HG03571 (cell line): ENCODE results near the gene NOTCH1.
"Not testable (repeated sequence)": the region's sequence is repeated elsewhere in the genome, so short reads cannot be mapped to it uniquely, and the experiment has no call there.

Experiments used
- ATAC-seq: cut with Tn5 transposase; IDR thresholded peaks from one replicate; pipeline ENCODE4 v1.9.1; 2021; ENCODE audit not compliant: unreplicated experiment

NOTCH1 gene

GRCh38 chr9:136578915-136579649 lies 33.2 kb upstream of the NOTCH1 start:
- no peak for ATAC-seq

DNA sequence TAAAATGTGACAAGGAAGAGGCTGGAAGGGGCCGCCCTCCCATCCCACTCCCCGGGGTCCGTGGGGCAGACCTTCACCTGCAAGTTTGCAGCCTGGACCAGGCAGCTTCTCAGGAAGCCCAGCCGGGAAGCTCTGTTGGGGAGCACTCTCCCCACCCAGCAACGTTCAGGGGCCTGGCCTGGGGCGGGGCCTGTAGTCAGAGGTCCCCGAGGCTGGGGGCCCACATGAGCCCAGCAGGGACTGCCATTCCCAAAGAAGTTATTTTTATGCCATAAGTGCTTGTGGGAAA lies 32.7 kb upstream of the NOTCH1 start:
- no peak for ATAC-seq

DNA sequence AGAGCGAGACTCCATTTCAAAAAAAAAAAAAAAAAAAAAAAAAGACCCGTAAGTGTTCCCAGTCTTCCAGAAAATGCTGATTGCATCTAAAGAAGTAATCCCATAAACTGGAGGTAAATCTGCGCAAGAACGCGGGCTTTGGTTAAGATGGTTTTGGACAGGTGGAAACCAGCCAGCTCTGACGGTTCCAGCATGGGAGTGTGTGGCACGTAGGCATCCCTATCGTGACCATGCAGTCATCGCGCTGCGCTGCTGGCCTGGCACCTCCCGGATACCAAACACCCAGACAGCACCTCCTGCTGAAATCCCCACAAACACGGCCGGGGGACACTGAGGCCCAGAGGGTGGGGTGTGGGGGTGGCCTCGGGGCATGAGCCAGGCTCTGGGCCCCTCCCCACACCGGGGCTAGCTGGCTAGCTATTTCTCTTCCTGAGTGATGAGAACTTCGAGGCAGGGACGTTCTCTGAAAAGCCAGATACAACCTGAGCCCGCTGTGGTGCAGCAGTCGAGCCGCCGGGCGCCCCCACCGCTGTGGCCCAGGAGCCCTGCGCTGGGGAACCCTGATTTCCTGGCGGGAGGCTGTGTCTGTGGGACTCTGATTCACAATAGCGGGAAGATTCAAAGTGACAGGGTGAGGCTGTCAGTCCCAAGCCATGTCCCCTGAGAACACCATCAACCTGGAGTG lies 32.2 kb upstream of the NOTCH1 start:
- no peak for ATAC-seq

DNA sequence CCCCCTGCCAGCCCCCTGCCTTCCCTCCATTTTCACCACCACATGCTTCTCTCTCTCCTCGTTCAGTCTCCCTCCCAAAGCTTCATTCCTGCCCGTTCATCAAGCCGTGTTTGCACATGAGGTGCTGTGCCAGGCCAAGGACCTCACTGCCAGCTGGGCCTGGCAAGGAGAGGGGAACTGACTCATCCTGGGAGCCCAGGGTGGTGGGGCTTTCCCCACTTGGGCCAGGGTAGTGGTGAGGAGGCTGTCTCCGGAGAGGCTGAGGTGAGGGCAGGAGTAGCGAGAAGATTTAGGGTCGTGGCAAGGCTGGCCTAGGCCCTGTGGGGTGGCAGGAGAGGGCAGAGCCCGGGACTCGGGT lies 30.4 kb upstream of the NOTCH1 start:
- no peak for ATAC-seq

GRCh38 chr9:136575626-136576268 lies 29.9 kb upstream of the NOTCH1 start:
- ATAC-seq = no peak

DNA sequence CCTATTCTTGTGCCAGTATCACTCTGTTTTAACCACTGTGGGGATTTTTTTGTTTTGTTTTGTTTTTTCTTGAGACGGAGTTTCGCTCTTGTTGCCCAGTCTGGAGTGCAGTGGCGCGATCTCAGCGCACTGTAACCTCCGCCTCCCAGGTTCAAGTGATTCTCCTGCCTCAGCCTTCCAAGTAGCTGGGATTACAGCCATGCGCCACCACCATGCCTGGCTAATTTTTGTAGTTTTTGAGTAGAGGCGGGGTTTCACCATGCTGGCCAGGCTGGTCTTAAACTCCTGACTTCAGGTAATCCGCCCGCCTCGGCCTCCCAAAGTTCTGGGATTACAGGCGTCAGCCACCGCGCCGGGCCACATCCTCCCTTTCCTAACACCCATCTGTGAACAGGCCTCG lies 28.8 kb upstream of the NOTCH1 start:
- not testable (repeated sequence) for ATAC-seq

- ATAC-seq = no peak
Measured at GRCh38 chr9:136572828-136573625, 27.2 kb upstream of the NOTCH1 start.

GRCh38 chr9:136572003-136572827 lies 26.4 kb upstream of the NOTCH1 start:
- ATAC-seq = no peak

DNA sequence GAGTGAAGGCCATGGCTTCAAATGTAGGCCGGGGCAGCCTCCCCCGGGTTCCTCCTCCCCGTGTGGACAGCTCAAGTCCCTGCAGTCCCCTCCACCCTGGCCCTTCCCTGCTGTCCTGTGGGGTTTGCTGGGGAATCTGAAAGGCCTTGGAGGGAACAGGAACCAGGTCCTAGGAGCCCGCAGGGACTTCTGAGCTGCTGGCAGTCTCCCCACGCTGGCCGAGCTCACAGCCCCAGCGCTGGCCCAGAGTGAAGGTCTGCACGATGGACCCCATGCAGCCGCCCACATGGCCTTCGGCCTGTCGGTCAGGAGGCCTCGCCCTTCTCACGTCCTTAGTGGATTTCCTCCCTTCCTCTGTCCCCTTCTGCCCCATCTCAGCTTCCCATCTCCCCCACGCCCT lies 25.7 kb upstream of the NOTCH1 start:
- ATAC-seq = no peak

DNA sequence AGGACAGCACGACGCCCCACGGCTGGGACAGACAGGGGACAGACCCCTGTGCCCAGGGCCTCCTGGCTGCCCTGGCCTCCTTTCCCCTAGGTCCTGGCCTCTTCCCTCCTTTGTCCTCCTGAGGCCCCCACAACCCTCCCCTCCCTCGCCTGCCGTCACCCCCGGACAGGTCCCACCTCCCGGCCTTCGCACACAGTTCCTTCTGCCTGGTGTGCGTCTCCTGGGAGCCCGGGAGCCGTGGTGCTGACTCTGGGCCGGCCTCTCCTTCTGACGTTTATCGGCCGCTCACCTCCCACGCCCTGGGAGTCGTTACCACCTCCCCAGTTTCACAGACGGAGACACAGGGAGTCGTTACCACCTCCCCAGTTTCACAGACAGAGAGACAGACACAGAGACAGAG lies 25.1 kb upstream of the NOTCH1 start:
- no peak for ATAC-seq

DNA sequence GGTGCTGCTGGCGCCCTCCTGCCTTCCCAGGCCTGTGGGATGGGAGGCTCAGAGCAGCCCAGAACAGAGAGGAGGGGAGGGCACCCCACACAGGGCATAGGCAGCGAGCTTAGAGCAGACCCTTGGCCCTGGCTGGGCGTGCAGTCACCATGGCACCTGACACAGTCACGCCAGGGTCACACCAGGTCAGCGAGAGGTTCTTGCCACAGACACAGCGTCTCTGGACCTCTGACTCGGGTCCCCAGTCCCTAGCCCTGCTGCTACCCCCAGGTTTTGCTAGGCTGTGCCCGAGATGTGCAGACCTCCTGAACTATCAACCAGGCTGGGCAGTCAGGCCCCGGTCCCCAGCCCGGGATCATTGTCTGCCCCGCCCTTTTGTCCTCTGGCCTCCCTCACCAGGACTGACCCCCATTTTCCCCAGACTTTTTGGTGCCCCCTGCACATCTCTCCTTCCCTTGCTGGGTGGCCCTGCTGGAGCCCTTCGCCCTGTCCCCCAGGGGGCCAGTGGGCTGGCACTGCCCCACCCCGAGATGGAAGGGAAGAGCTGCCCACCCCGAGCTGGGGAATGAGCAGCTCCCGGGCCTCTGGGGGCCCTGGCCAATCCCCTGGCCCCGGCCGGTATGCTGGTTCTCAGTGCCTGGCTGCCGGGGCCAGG lies 24.5 kb upstream of the NOTCH1 start:
- no peak for ATAC-seq

GRCh38 chr9:136569526-136570148 lies 23.8 kb upstream of the NOTCH1 start:
- no peak for ATAC-seq

DNA sequence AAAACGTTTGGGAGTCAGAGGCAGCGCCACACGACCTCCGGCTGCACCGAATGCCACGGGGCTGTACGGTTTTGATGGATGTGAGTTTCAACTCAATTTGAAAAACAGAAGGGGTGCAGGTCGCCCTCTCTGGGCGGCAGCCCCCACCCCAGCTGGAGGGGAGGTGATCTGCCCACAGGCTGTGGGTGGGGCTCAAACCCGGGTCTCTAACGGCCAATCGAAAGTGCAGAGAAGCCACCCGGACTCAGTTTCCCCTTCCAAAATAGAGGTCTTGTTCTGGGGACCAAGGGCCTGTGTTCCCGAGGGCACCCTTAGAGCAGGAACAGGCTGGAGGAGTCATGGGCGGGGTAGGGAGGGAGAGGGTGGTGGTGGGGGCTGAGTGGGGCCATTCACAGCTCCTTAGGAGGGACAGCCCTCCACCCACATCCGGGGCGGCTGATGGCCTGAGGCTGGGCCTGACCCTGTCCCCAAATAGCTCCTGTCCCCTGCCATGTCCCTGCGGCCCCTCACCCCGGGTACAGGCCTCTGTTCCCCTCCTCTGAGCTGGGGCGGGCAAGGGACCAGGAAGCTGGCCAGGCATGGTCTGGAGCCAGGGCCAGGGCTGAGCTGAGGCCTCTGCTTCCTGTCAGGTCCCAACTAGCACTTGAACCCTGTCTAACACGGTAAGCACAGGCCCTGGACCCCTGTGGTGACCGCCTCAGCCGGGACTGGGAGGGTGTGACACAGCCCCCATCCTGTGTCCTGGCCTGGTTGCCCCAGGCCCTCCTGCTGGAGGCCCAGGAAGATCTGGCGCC lies 22.6 kb upstream of the NOTCH1 start:
- no peak for ATAC-seq

- ATAC-seq = no peak
Measured at GRCh38 chr9:136567651-136568287, 21.9 kb upstream of the NOTCH1 start.

DNA sequence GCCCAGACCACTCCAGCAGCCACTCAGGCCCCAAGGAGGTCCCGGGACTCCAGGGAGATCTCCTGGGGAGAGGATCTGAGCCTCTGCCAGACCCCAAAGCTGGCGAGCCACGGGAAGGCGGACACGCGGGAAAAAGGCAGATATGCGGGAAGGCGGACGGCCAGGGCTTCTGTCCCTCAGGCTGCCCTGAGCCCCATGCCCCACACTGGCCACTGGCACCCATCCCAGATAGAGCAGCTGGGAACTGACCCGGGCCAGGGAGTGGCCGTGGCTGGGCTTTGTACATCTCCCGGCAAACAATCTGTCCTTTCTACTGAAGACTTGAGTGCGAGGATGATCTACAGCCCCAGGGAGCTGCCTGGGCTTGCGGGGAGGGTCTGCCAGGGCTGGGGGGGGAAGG lies 21.1 kb upstream of the NOTCH1 start:
- no peak for ATAC-seq

DNA sequence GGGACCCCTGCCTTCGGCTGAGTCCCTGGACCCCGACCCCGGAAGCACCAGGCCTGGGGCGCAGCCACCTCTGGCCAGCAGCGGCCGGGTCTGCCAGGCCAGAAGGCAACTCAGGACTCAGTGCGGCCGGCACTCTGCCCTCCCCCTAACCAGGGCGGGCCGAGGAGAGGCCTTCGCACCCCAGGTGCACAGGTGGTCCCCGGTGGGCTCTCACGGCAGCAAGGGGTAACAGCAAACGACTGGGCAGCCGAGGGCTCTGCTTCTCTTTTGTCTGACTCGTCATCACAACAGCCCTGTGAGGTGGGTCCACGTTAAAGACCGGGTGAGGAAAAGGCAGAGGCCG lies 20.7 kb upstream of the NOTCH1 start:
- ATAC-seq = no peak

DNA sequence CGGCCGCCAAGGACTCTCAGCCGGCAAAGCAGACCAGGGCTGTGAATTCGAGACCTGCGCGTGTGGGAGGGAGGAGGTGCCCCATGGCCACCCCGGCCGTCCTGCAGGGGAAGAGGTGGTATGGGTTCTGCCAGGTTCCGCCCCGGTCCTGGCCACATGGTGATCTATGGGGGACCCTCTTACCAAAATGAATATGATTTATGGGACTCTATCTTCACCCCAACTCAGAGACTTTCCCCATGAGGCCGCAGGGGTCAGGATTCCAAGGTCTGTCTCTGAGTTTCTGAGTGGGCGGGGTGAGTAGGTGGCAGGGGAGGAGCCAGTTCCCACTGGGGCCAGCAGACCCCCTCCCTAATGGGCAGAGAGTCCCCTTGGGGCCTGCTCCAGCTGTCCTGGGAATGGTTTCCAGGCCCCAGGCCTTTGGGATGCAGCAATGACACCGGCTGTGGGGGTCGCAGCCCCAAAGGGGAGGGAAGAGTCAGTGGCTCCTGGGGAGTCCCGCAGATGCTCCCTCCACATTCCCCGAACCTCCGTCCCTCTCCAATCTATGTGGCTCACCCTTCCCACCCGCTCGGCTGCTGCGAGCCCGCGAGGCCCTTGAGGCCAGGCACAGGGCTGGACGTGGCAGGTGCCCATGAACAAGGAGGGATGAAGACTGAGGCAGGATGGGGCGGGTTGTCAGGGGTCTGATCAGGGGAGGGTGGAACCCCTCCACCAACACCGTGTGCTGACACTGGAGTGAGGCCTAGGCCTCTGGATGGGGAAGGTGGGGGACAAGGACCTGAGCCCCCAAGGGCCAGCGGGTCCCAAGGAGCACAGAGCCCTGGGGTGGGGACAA lies 20.1 kb upstream of the NOTCH1 start:
- no peak for ATAC-seq
